ENCODE results near the gene PLPPR5.

GRCh38 chr1:98985687-98986086 is 19.0 kb downstream of the PLPPR5 start:
- no peak for TF ChIP-seq EZH2 (IDR thresholded peaks at IDR 0.05)
- TF ChIP-seq YY1 (IDR thresholded peaks at IDR 0.05; ENCODE audit: extremely low read depth, insufficient replicate concordance, low read depth, low read length) = no peak
- TF ChIP-seq POLR2A (IDR thresholded peaks at IDR 0.05; ENCODE audit: borderline replicate concordance, extremely low read depth, insufficient read depth, insufficient read length) = no peak
- no peak for TF ChIP-seq ELF1 (IDR thresholded peaks at IDR 0.05; ENCODE audit: borderline replicate concordance, low read depth)
- TF ChIP-seq, protein P1, sequence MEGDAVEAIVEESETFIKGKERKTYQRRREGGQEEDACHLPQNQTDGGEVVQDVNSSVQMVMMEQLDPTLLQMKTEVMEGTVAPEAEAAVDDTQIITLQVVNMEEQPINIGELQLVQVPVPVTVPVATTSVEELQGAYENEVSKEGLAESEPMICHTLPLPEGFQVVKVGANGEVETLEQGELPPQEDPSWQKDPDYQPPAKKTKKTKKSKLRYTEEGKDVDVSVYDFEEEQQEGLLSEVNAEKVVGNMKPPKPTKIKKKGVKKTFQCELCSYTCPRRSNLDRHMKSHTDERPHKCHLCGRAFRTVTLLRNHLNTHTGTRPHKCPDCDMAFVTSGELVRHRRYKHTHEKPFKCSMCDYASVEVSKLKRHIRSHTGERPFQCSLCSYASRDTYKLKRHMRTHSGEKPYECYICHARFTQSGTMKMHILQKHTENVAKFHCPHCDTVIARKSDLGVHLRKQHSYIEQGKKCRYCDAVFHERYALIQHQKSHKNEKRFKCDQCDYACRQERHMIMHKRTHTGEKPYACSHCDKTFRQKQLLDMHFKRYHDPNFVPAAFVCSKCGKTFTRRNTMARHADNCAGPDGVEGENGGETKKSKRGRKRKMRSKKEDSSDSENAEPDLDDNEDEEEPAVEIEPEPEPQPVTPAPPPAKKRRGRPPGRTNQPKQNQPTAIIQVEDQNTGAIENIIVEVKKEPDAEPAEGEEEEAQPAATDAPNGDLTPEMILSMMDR (IDR thresholded peaks at IDR 0.05 in 2 of 3, conservative IDR thresholded peaks at IDR 0.05 in 1 of 3; ENCODE audit: borderline replicate concordance in 1 of 3, insufficient read depth in 1 of 3, low read depth in 2 of 3, low read length in 2 of 3) = no peak
- TF ChIP-seq JUND (IDR thresholded peaks at IDR 0.05) = no peak
- TF ChIP-seq SP1 (IDR thresholded peaks at IDR 0.05; ENCODE audit: low read depth) = no peak
- no peak for TF ChIP-seq CBX3 (IDR thresholded peaks at IDR 0.05; ENCODE audit: low read depth)
- TF ChIP-seq ZNF274 (IDR thresholded peaks at IDR 0.05; ENCODE audit: low read depth, low read length) = no peak
- no peak for TF ChIP-seq POLR2AphosphoS5 (IDR thresholded peaks at IDR 0.05; ENCODE audit: low read depth, low read length)
- TF ChIP-seq FOSL1 (IDR thresholded peaks at IDR 0.05; ENCODE audit: low read depth) = no peak
